ENCODE data around the gene CDC25C.
"Not testable (repeated sequence)": the region's sequence is repeated elsewhere in the genome, so short reads cannot be mapped to it uniquely, and the experiment has no call there.

The CDC25C gene

GRCh38 chr5:138338411-138339090, 6.9 kb upstream of the CDC25C start:
- TF ChIP-seq JUND (IDR thresholded peaks at IDR 0.05; ENCODE audit: low read depth): no peak
- no peak for DNase-seq (ENCODE audit: low read depth in 1 of 2, low spot score in 1 of 2)
- in situ Hi-C loops (cut with HindIII; ENCODE audit: low pct_unique_long_range_greater_than_20kb, low sequenced_read_pairs): no loop called here

- in situ Hi-C loops (cut with HindIII; ENCODE audit: low pct_unique_long_range_greater_than_20kb, low sequenced_read_pairs): no loop called here
- peak; percentile 84 for TF ChIP-seq JUND (IDR thresholded peaks at IDR 0.05; ENCODE audit: low read depth)
- DNase-seq (ENCODE audit: low read depth in 1 of 2, low spot score in 1 of 2): peak; percentile 74 to 97
These were observed 6.2 kb upstream of the CDC25C start, which contains the start of gene FAM53C for GRCh38 chr5:138337685-138338410. FAM53C (plus strand) TSS chr5:138338266; CDS start chr5:138341336, 3,070 bp downstream.

GRCh38 chr5:138336952-138337684, 5.5 kb upstream of the CDC25C start:
- DNase-seq (ENCODE audit: low read depth in 1 of 2, low spot score in 1 of 2): peak in 1 of 2 experiments; percentile 91
- in situ Hi-C loops (cut with HindIII; ENCODE audit: low pct_unique_long_range_greater_than_20kb, low sequenced_read_pairs): no loop called here

GRCh38 chr5:138334867-138335447, 3.4 kb upstream of the CDC25C start:
- no peak for TF ChIP-seq JUND (IDR thresholded peaks at IDR 0.05; ENCODE audit: low read depth)
- in situ Hi-C loops (cut with HindIII; ENCODE audit: low pct_unique_long_range_greater_than_20kb, low sequenced_read_pairs): no loop called here
- no peak for DNase-seq (ENCODE audit: low read depth in 1 of 2, low spot score in 1 of 2)

More at GRCh38 chr5:138336952-138337684, 5.5 kb upstream of the CDC25C start:
- TF ChIP-seq JUND (IDR thresholded peaks at IDR 0.05; ENCODE audit: low read depth): no peak

GRCh38 chr5:138330813-138331448, 673 bp downstream of the CDC25C start:
- no peak for DNase-seq (ENCODE audit: low read depth in 1 of 2, low spot score in 1 of 2)
- no peak for TF ChIP-seq JUND (IDR thresholded peaks at IDR 0.05; ENCODE audit: low read depth)
- in situ Hi-C loops (cut with HindIII; ENCODE audit: low pct_unique_long_range_greater_than_20kb, low sequenced_read_pairs): no loop called here

GRCh38 chr5:138318211-138318610, 13.4 kb downstream of the CDC25C start:
- in situ Hi-C loops (cut with HindIII; ENCODE audit: low pct_unique_long_range_greater_than_20kb, low sequenced_read_pairs); DNase-seq (ENCODE audit: low read depth in 1 of 2, low spot score in 1 of 2): not testable (repeated sequence)

- in situ Hi-C loops (cut with HindIII; ENCODE audit: low pct_unique_long_range_greater_than_20kb, low sequenced_read_pairs): no loop called here
- TF ChIP-seq JUND (IDR thresholded peaks at IDR 0.05; ENCODE audit: low read depth): no peak
- no peak for DNase-seq (ENCODE audit: low read depth in 1 of 2, low spot score in 1 of 2)
These were observed 15.2 kb downstream of the CDC25C start for GRCh38 chr5:138316355-138316754.

GRCh38 chr5:138315751-138316278, 15.8 kb downstream of the CDC25C start:
- no peak for DNase-seq (ENCODE audit: low read depth in 1 of 2, low spot score in 1 of 2)
- in situ Hi-C loops (cut with HindIII; ENCODE audit: low pct_unique_long_range_greater_than_20kb, low sequenced_read_pairs): no loop called here
- TF ChIP-seq JUND (IDR thresholded peaks at IDR 0.05; ENCODE audit: low read depth): no peak

- DNase-seq (ENCODE audit: low read depth in 1 of 2, low spot score in 1 of 2): peak in 1 of 2 experiments; percentile 62
- in situ Hi-C loops (cut with HindIII; ENCODE audit: low pct_unique_long_range_greater_than_20kb, low sequenced_read_pairs): no loop called here
- no peak for TF ChIP-seq JUND (IDR thresholded peaks at IDR 0.05; ENCODE audit: low read depth)
These were observed 25.8 kb downstream of the CDC25C start for GRCh38 chr5:138305797-138306196.

- in situ Hi-C loops (cut with HindIII; ENCODE audit: low pct_unique_long_range_greater_than_20kb, low sequenced_read_pairs): no loop called here
- TF ChIP-seq JUND (IDR thresholded peaks at IDR 0.05; ENCODE audit: low read depth): no peak
- no peak for DNase-seq (ENCODE audit: low read depth in 1 of 2, low spot score in 1 of 2)
These were observed 28.2 kb downstream of the CDC25C start for GRCh38 chr5:138303372-138303771.

- no peak for TF ChIP-seq JUND (IDR thresholded peaks at IDR 0.05; ENCODE audit: low read depth)
- DNase-seq (ENCODE audit: low read depth in 1 of 2, low spot score in 1 of 2): no peak
- in situ Hi-C loops (cut with HindIII; ENCODE audit: low pct_unique_long_range_greater_than_20kb, low sequenced_read_pairs): no loop called here
These were observed 42.3 kb downstream of the CDC25C start for GRCh38 chr5:138289296-138289695.

GRCh38 chr5:138287246-138287645, 44.4 kb downstream of the CDC25C start:
- no peak for DNase-seq (ENCODE audit: low read depth in 1 of 2, low spot score in 1 of 2)
- no peak for TF ChIP-seq JUND (IDR thresholded peaks at IDR 0.05; ENCODE audit: low read depth)
- in situ Hi-C loops (cut with HindIII; ENCODE audit: low pct_unique_long_range_greater_than_20kb, low sequenced_read_pairs): no loop called here
